ENCODE data around the gene IFFO2. TPM values are rescaled to one million over a fixed set of nuclear protein-coding genes. Genes with fewer than 3 reads are reported as not detected.

Gene IFFO2
- total RNA-seq, 1 experiment from 2014 or later = 15.6 TPM

DNA sequence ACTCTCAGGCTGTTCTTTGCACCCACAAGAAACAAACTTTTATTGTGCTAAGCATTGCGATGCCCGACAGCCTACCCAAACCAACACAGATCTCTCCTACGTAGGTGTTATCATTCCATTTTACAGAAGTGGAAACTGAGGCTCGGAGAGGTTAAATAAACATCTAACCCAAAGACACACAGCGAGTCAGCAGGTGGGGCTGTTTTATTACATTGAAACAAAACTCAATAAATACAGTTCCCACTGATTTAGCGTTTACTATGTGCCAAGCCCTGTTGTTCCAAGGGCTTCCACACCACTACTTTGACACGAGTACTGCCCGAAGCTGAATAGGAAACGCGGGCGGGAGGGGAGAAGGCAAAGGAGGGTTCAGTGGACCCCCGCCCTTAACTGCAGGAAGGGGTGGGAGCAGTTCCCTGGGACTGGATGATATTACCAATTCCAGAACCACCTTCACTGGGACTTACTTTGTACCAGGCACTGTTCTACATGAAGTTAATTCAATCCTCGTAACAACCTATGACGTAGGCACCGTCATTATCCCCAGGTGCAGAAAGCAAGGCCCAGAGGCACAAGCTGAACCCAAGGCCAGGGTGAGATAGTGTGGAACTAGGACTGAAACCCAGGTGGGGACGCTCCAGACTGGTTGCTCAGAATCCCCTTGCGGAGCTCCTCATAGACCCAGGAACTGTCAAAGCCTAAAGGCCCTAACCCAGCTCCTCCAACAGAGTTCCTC lies 34.8 kb downstream of the IFFO2 start:
- TF ChIP-seq RAD21 (IDR thresholded peaks at IDR 0.05; ENCODE audit: low read depth) = peak; percentile 56
- no peak for TF ChIP-seq POLR2AphosphoS5 (IDR thresholded peaks at IDR 0.05; ENCODE audit: low read depth, low read length)
- no peak overlapping the region for H3K9ac ChIP-seq (ENCODE audit: low read length)
- no TSS peak for BruUV-seq (replicated peaks)
- H3K27me3 ChIP-seq (ENCODE audit: insufficient read depth, low read length) = no peaks in the 10 kb centered on the region
- no peaks in the 10 kb centered on the region for H4K20me1 ChIP-seq (ENCODE audit: insufficient read depth)
- peaks cover 22 to 44% of the 10 kb centered on the region in 2 experiments for H3K4me1 ChIP-seq (ENCODE audit: control insufficient read depth in 1 of 2, insufficient read depth in 2 of 2, low read length in 2 of 2)
- H3K4me3 ChIP-seq (replicated peaks in 1 of 2; ENCODE audit: low read depth in 1 of 2, low read length in 2 of 2) = no peak overlapping the region
- H3K9me2 ChIP-seq (ENCODE audit: insufficient read depth) = no peaks in the 10 kb centered on the region
- H3K79me2 ChIP-seq (ENCODE audit: insufficient read depth, low read length) = peaks cover 49% of the 10 kb centered on the region
- ChIA-PET POLR2A (no interaction called here), RAD21 (ENCODE audit: low non-redundant PET in 1 of 2, low total read pairs in 2 of 2, uncharacterized antibody in 2 of 2, unreplicated experiment in 2 of 2) (interaction anchor here in 1 of 2 experiments (0.9 kb wide), 1 partner anchor 50 kb away, joined by 3 read pairs; no protein-coding TSS in a partner anchor), CTCF (interaction anchor here (1.0 to 1.7 kb wide), 2 partner anchors 9 to 15 kb away, joined by 5 read pairs; no protein-coding TSS in a partner anchor)
- ATAC-seq = no peak
- H3K36me3 ChIP-seq (ENCODE audit: control insufficient read depth in 1 of 2, insufficient read depth in 2 of 2, low read length in 2 of 2) = no peaks in the 10 kb centered on the region
- H3K4me2 ChIP-seq (ENCODE audit: low read length) = no peak overlapping the region
- no peaks in the 10 kb centered on the region for H3K9me3 ChIP-seq (ENCODE audit: control insufficient read depth in 1 of 2, insufficient read depth in 1 of 2, low read depth in 1 of 2, low read length in 2 of 2)
- intact Hi-C loops (cut with micrococcal nuclease) = no loop called here
- H2AFZ ChIP-seq (ENCODE audit: low read depth, low read length, poor library complexity, severe bottlenecking) = no peak overlapping the region
- no peak for DNase-seq (ENCODE audit: low read depth, low spot score)
- H3K27ac ChIP-seq (ENCODE audit: low read depth, low read length) = no peak overlapping the region

GRCh38 chr1:18920931-18921330 lies 35.5 kb downstream of the IFFO2 start:
- intact Hi-C loops (cut with micrococcal nuclease) = no loop called here
- CTCF ChIA-PET = no interaction called here
- no peaks in the 10 kb centered on the region for H3K27me3 ChIP-seq (ENCODE audit: insufficient read depth, low read length)
- no peaks in the 10 kb centered on the region for H3K36me3 ChIP-seq (ENCODE audit: control insufficient read depth in 1 of 2, insufficient read depth in 2 of 2, low read length in 2 of 2)
- H3K4me2 ChIP-seq (ENCODE audit: low read length) = no peak overlapping the region
- H3K27ac ChIP-seq (ENCODE audit: low read depth, low read length) = no peak overlapping the region
- peaks cover 17 to 37% of the 10 kb centered on the region in 2 experiments for H3K4me1 ChIP-seq (ENCODE audit: control insufficient read depth in 1 of 2, insufficient read depth in 2 of 2, low read length in 2 of 2)
- H3K9me3 ChIP-seq (ENCODE audit: control insufficient read depth in 1 of 2, insufficient read depth in 1 of 2, low read depth in 1 of 2, low read length in 2 of 2) = no peaks in the 10 kb centered on the region
- ATAC-seq (no peak), DNase-seq (ENCODE audit: low read depth, low spot score) (no peak)
- H4K20me1 ChIP-seq (ENCODE audit: insufficient read depth) = no peaks in the 10 kb centered on the region
- RAD21 ChIA-PET (ENCODE audit: low non-redundant PET in 1 of 2, low total read pairs in 2 of 2, uncharacterized antibody in 2 of 2, unreplicated experiment in 2 of 2) = no interaction called here
- BruUV-seq (replicated peaks) = no TSS peak
- H3K9ac ChIP-seq (ENCODE audit: low read length) = no peak overlapping the region
- no peak overlapping the region for H2AFZ ChIP-seq (ENCODE audit: low read depth, low read length, poor library complexity, severe bottlenecking)
- no peaks in the 10 kb centered on the region for H3K9me2 ChIP-seq (ENCODE audit: insufficient read depth)
- H3K79me2 ChIP-seq (ENCODE audit: insufficient read depth, low read length) = peaks cover 45% of the 10 kb centered on the region
- H3K4me3 ChIP-seq (replicated peaks in 1 of 2; ENCODE audit: low read depth in 1 of 2, low read length in 2 of 2) = no peak overlapping the region
- POLR2A ChIA-PET = no interaction called here
- no peak for TF ChIP-seq POLR2AphosphoS5 (IDR thresholded peaks at IDR 0.05; ENCODE audit: low read depth, low read length)
- no peak for TF ChIP-seq CEBPB (IDR thresholded peaks at IDR 0.05; ENCODE audit: low read depth)
- TF ChIP-seq POLR2A (IDR thresholded peaks at IDR 0.05; ENCODE audit: borderline replicate concordance, extremely low read depth, insufficient read depth, insufficient read length) = no peak
- no peak for TF ChIP-seq TCF7L2 (IDR thresholded peaks at IDR 0.05; ENCODE audit: borderline replicate concordance, extremely low read depth, insufficient read depth, insufficient read length)
- TF ChIP-seq CTCF (IDR thresholded peaks at IDR 0.05 in 2 of 3, conservative IDR thresholded peaks at IDR 0.05 in 1 of 3; ENCODE audit: borderline replicate concordance in 1 of 3, insufficient read depth in 1 of 3, low read depth in 2 of 3, low read length in 2 of 3) = no peak
- TF ChIP-seq JUND (IDR thresholded peaks at IDR 0.05) = no peak
- no peak for TF ChIP-seq ATF3 (IDR thresholded peaks at IDR 0.05)
- no peak for TF ChIP-seq EZH2 (IDR thresholded peaks at IDR 0.05)
- TF ChIP-seq ZFX (IDR thresholded peaks at IDR 0.05) = no peak
- TF ChIP-seq EZH2phosphoT487 (IDR thresholded peaks at IDR 0.05; ENCODE audit: borderline replicate concordance) = no peak
- no peak for TF ChIP-seq CBX3 (IDR thresholded peaks at IDR 0.05; ENCODE audit: low read depth)
- no peak for TF ChIP-seq SIN3A (IDR thresholded peaks at IDR 0.05; ENCODE audit: low read depth)
- TF ChIP-seq REST (IDR thresholded peaks at IDR 0.05; ENCODE audit: low read depth) = no peak
- no peak for TF ChIP-seq YY1 (IDR thresholded peaks at IDR 0.05; ENCODE audit: extremely low read depth, insufficient replicate concordance, low read depth, low read length)
